HepG2 (cell line): ENCODE results near the gene OSR1. TPM values are rescaled to one million over a fixed set of nuclear protein-coding genes. Genes with fewer than 3 reads are reported as not detected.

ENCODE experiments used
- ATAC-seq: fragments of 200-7000 bp; cut with Tn5 transposase; 3 replicates; pipeline ENCODE4 v1.9.1; 2020; ENCODE audit warnings: mild to moderate bottlenecking, moderate library complexity
- BruUV-seq: library from RNA; stranded (reverse); fragments of 400-500 nt; replicated peaks from 2 replicates; lab custom pipeline; 2021; lab: Mats Ljungman, UMichigan
- CTCF ChIA-PET: fragments of 300-600 bp; formaldehyde crosslinking; extraction: SDS; loops from one replicate; lab custom pipeline; 2021; ENCODE audit warnings: low total read pairs, inconsistent platforms, low intra/inter-chr PET ratio; lab: Yijun Ruan, JAX
- POLR2A ChIA-PET: fragments of 350-600 bp; sonication (Branson Sonifier 250); formaldehyde crosslinking; loops from one replicate; lab custom pipeline; 2020; ENCODE audit warnings: antibody characterized with exemption, inconsistent platforms; lab: Yijun Ruan, JAX
- DNase-seq: peaks from one replicate; pipeline ENCODE4 v3.0.0-alpha.2; 2015; ENCODE audit warnings: low spot score
- FAIRE-seq: peaks from 3 replicates; lab custom pipeline; 2011; peaks lifted over from hg19 to GRCh38; lab: Jason Lieb, UNC
- H2AFZ ChIP-seq: one replicate; pipeline ENCODE4 v1.6.1; 2011; ENCODE audit warnings: low read length, inconsistent platforms
- H3K27ac ChIP-seq: fragments of 300-600 bp; 3 replicates; pipeline ENCODE4 v1.8.0; 2011; ENCODE audit warnings: mixed run types, mild to moderate bottlenecking, mixed read lengths, low read length, inconsistent platforms; ENCODE audit not compliant: insufficient read depth; ENCODE audit errors: extremely low read length
- H3K27me3 ChIP-seq, 2 experiments: fragments of 200-600 bp in 1 of 2; 2 replicates in 1 of 2; 3 replicates in 1 of 2; pipeline versions ENCODE4 v1.6.0 to v1.8.0; 2011; ENCODE audit warnings: low read length in 2 of 2, mild to moderate bottlenecking in 2 of 2, moderate library complexity in 2 of 2, inconsistent platforms in 1 of 2; ENCODE audit not compliant: insufficient read depth in 2 of 2, control insufficient read depth in 1 of 2
- H3K36me3 ChIP-seq, 2 experiments: fragments of 200-600 bp in 1 of 2; replicated peaks in 1 of 2; 2 replicates in 1 of 2; 3 replicates in 1 of 2; pipeline versions ENCODE4 v1.5.1 to v1.8.0; 2011; ENCODE audit warnings: low read length in 2 of 2, inconsistent platforms in 1 of 2; ENCODE audit not compliant: insufficient read depth in 2 of 2, control insufficient read depth in 1 of 2
- H3K4me1 ChIP-seq: 2 replicates; pipeline ENCODE4 v1.5.1; 2012; ENCODE audit warnings: low read length, inconsistent platforms; ENCODE audit not compliant: insufficient read depth
- H3K4me2 ChIP-seq: 2 replicates; pipeline ENCODE4 v1.6.0; 2011; ENCODE audit warnings: low read depth, low read length, inconsistent platforms
- H3K4me3 ChIP-seq, 3 experiments: fragments of 200-600 bp in 1 of 3; sonication (generic), shearing (Covaris generic) in 1 of 3; replicated peaks in 1 of 3; 2 replicates each; pipeline ENCODE4 v1.5.1; 2011 to 2016; ENCODE audit warnings: low read length in 3 of 3, inconsistent platforms in 2 of 3, low read depth in 2 of 3, mild to moderate bottlenecking in 2 of 3, control low read depth in 1 of 3, mixed read lengths in 1 of 3; ENCODE audit not compliant: insufficient read depth in 1 of 3
- H3K79me2 ChIP-seq: one replicate; pipeline ENCODE4 v1.6.1; 2011; ENCODE audit warnings: low read length, inconsistent platforms; ENCODE audit not compliant: insufficient read depth
- H3K9ac ChIP-seq: 2 replicates; pipeline ENCODE4 v1.6.0; 2011; ENCODE audit warnings: mild to moderate bottlenecking, low read depth, low read length, inconsistent platforms; ENCODE audit not compliant: insufficient read depth
- H3K9me3 ChIP-seq: 2 replicates; pipeline ENCODE4 v1.5.1; 2012; ENCODE audit warnings: mild to moderate bottlenecking, low read length
- H4K20me1 ChIP-seq: 2 replicates; pipeline ENCODE4 v1.6.0; 2011; ENCODE audit warnings: inconsistent platforms, mild to moderate bottlenecking, low read length, moderate library complexity; ENCODE audit not compliant: insufficient read depth
- ATF7 ChIP-seq, 2 experiments: fragments of 450-650 bp in 1 of 2; sonication (generic) in 1 of 2; formaldehyde crosslinking in 1 of 2; IDR thresholded peaks; 2 replicates each; pipeline versions ENCODE4 v1.4.0 to v1.6.1; 2016 to 2020; ENCODE audit warnings: antibody characterized with exemption in 1 of 2, mild to moderate bottlenecking in 1 of 2, missing genetic modification reagents in 1 of 2
- RFXAP ChIP-seq: sonication (generic); formaldehyde crosslinking; IDR thresholded peaks from 2 replicates; pipeline ENCODE4 v1.4.0; 2020; ENCODE audit warnings: missing genetic modification reagents, borderline replicate concordance
- STAG1 ChIP-seq: sonication (generic); formaldehyde crosslinking; IDR thresholded peaks from 2 replicates; pipeline ENCODE4 v1.4.0; 2020; ENCODE audit warnings: missing genetic modification reagents
- ZBTB20 ChIP-seq: sonication (generic); formaldehyde crosslinking; IDR thresholded peaks from 2 replicates; pipeline ENCODE4 v1.8.1; 2023; ENCODE audit warnings: missing genetic modification reagents, low read depth, mild to moderate bottlenecking, borderline replicate concordance
- ZNF382 ChIP-seq: sonication (generic); formaldehyde crosslinking; IDR thresholded peaks from 2 replicates; pipeline ENCODE4 v1.5.0; 2020; ENCODE audit warnings: missing genetic modification reagents, mild to moderate bottlenecking, borderline replicate concordance
- WGBS: methylation state at CpG from one replicate; pipeline ENCODE4 v1.1.6; 2017; ENCODE audit warnings: low lambda C conversion rate; 5-methylcytosine and 5-hydroxymethylcytosine counted together
- in situ Hi-C: cut with HindIII; loops from 2 replicates; pipeline ENCODE4 v1.10.0; 2017; ENCODE audit warnings: low pct_unique_long_range_greater_than_20kb; ENCODE audit not compliant: extremely low pct_ligation_motif_present
- intact Hi-C: fragments of 100-400 bp; cut with micrococcal nuclease; formaldehyde crosslinking; loops from one replicate; pipeline ENCODE4 v1.10.0; 2022; ENCODE audit not compliant: unreplicated experiment
- polyA plus RNA-seq, 8 experiments: library from polyadenylated mRNA; depleted of rRNA in 3 of 8; stranded (reverse) in 7 of 8; unstranded in 1 of 8; fragments of >200 nt; fragmentation: Illumina TruSeq in 4 of 8; extraction: Trizol in 4 of 8; gene quantifications; 2 replicates each; pipeline versions ENCODE4 v1.2.1 to v1.2.3, GENCODE V29; 2011 to 2016; ENCODE audit warnings: low read depth in 4 of 8, missing spikeins in 1 of 8, mixed read lengths in 1 of 8; ENCODE audit not compliant: insufficient read depth in 1 of 8
- total RNA-seq, 5 experiments: library from RNA; depleted of rRNA; stranded (reverse); fragments of >200 nt; fragmentation: Illumina TruSeq; extraction: Trizol; gene quantifications; 2 replicates each; pipeline ENCODE4 v1.2.3, GENCODE V29; 2016; ENCODE audit warnings: low read depth in 1 of 5
- TF ChIP-seq, protein P1 (sequence below): sonication (generic); formaldehyde crosslinking; IDR thresholded peaks from 2 replicates; pipeline ENCODE4 v1.4.0; 2020; ENCODE audit warnings: mild to moderate bottlenecking, missing genetic modification reagents
- TF ChIP-seq, protein P2 (sequence below): sonication (generic); formaldehyde crosslinking; IDR thresholded peaks from 2 replicates; pipeline ENCODE4 v1.5.0; 2020; ENCODE audit warnings: mild to moderate bottlenecking, missing genetic modification reagents, moderate library complexity
- TF ChIP-seq, protein P3 (sequence below): sonication (generic); formaldehyde crosslinking; IDR thresholded peaks from 2 replicates; pipeline ENCODE4 v1.8.0; 2022; ENCODE audit warnings: mild to moderate bottlenecking, missing genetic modification reagents; ENCODE audit not compliant: insufficient replicate concordance

OSR1 gene
- total and polyA plus RNA-seq, 2 of the 13 experiments (the other 11 are each of a cell fraction or from before 2014, with no cell fraction given) = 0.63 to 1.1 TPM

DNA sequence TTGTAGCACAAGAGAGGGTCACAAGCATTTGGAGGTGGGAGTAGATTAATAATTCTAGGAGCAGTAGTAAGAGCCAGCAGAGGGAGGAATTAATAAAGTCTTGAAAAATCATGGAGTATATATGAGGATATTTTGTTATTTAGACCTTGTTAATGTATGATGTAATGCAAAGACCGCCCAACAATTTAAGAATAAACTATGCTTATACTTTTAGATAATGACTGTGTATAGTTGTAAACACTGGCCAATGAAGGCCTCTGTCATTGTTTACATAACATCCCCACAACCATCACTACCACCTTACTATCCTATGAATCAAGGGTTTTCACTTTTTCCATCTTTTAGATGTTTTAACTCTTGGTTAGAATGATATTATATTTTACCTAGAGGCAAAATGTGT lies 37.6 kb downstream of the OSR1 start:
- TF ChIP-seq, protein P1, sequence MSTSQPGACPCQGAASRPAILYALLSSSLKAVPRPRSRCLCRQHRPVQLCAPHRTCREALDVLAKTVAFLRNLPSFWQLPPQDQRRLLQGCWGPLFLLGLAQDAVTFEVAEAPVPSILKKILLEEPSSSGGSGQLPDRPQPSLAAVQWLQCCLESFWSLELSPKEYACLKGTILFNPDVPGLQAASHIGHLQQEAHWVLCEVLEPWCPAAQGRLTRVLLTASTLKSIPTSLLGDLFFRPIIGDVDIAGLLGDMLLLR = no peak
- TF ChIP-seq ATF7 (IDR thresholded peaks at IDR 0.05) = peak; percentile 73
- TF ChIP-seq ATF7 (CRISPR knock-in tag; IDR thresholded peaks at IDR 0.05) = no peak
- no peak for ATAC-seq
- no peaks in the 10 kb centered on the region for H3K4me1 ChIP-seq
- no peaks in the 10 kb centered on the region for H3K27me3 ChIP-seq
- no peak overlapping the region for H3K27ac ChIP-seq
- H3K4me2 ChIP-seq = no peak overlapping the region
- ChIA-PET CTCF (no interaction called here), POLR2A (no interaction called here)
- FAIRE-seq = no peak
- no TSS peak for BruUV-seq
- no peaks in the 10 kb centered on the region for H3K79me2 ChIP-seq
- no peak overlapping the region for H2AFZ ChIP-seq
- WGBS = 91% methylated on average over 1 of the region's 1 CpG
- H3K9ac ChIP-seq = no peak overlapping the region
- no peaks in the 10 kb centered on the region for H3K9me3 ChIP-seq
- H3K36me3 ChIP-seq = no peaks in the 10 kb centered on the region
- in situ Hi-C loops (no loop called here), intact Hi-C loops (no loop called here)
- H3K4me3 ChIP-seq = no peak overlapping the region
- no peak for DNase-seq
- H4K20me1 ChIP-seq = no peaks in the 10 kb centered on the region

- H3K4me2 ChIP-seq = no peak overlapping the region
- no TSS peak for BruUV-seq
- POLR2A ChIA-PET = no interaction called here
- no peak overlapping the region for H2AFZ ChIP-seq
- CTCF ChIA-PET = no interaction called here
- no peak overlapping the region for H3K9ac ChIP-seq
- no peaks in the 10 kb centered on the region for H3K4me1 ChIP-seq
- no peaks in the 10 kb centered on the region for H3K36me3 ChIP-seq
- no peaks in the 10 kb centered on the region for H3K9me3 ChIP-seq
- 66% methylated on average over 2 of the region's 3 CpGs for WGBS
- no peaks in the 10 kb centered on the region for H4K20me1 ChIP-seq
- H3K79me2 ChIP-seq = no peaks in the 10 kb centered on the region
- intact Hi-C loops = no loop called here
- FAIRE-seq = no peak
- no peak for ATAC-seq
- no peak for DNase-seq
- no peak overlapping the region for H3K27ac ChIP-seq
- in situ Hi-C loops = no loop called here
- TF ChIP-seq ZBTB20 (CRISPR knock-in tag) (no peak), ZNF382 (CRISPR knock-in tag) (no peak), STAG1 (CRISPR knock-in tag) (peak; percentile 14; the same call in 1 of the 2 replicates), RFXAP (no peak)
- TF ChIP-seq, protein P2, sequence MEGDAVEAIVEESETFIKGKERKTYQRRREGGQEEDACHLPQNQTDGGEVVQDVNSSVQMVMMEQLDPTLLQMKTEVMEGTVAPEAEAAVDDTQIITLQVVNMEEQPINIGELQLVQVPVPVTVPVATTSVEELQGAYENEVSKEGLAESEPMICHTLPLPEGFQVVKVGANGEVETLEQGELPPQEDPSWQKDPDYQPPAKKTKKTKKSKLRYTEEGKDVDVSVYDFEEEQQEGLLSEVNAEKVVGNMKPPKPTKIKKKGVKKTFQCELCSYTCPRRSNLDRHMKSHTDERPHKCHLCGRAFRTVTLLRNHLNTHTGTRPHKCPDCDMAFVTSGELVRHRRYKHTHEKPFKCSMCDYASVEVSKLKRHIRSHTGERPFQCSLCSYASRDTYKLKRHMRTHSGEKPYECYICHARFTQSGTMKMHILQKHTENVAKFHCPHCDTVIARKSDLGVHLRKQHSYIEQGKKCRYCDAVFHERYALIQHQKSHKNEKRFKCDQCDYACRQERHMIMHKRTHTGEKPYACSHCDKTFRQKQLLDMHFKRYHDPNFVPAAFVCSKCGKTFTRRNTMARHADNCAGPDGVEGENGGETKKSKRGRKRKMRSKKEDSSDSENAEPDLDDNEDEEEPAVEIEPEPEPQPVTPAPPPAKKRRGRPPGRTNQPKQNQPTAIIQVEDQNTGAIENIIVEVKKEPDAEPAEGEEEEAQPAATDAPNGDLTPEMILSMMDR (CRISPR knock-in tag) = 0 out of 2 replicates have a peak, but pooled peaks have one; percentile 7
- TF ChIP-seq, protein P3, sequence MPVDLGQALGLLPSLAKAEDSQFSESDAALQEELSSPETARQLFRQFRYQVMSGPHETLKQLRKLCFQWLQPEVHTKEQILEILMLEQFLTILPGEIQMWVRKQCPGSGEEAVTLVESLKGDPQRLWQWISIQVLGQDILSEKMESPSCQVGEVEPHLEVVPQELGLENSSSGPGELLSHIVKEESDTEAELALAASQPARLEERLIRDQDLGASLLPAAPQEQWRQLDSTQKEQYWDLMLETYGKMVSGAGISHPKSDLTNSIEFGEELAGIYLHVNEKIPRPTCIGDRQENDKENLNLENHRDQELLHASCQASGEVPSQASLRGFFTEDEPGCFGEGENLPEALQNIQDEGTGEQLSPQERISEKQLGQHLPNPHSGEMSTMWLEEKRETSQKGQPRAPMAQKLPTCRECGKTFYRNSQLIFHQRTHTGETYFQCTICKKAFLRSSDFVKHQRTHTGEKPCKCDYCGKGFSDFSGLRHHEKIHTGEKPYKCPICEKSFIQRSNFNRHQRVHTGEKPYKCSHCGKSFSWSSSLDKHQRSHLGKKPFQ (CRISPR knock-in tag) = no peak
- TF ChIP-seq, all 625 proteins: peak for 2
- H3K27me3 ChIP-seq = no peaks in the 10 kb centered on the region
- H3K4me3 ChIP-seq = no peak overlapping the region
These were observed 38.7 kb downstream of the OSR1 start for GRCh38 chr2:19319698-19320097.
